MCF 10A (cell line): ENCODE data around the gene ZZZ3. TPM values are rescaled to one million over a fixed set of nuclear protein-coding genes. Genes with fewer than 3 reads are reported as not detected.
A peak's percentile ranks its signal among the peaks of the same experiment; 100 is the strongest.

Experiments
- BruUV-seq: library from RNA; stranded (reverse); fragments of 400-500 nt; replicated peaks from 2 replicates; lab custom pipeline; 2021; lab: Mats Ljungman, UMichigan
- CTCF ChIA-PET: fragments of 300-600 bp; sonication (Branson Sonifier 250); formaldehyde crosslinking; extraction: SDS; loops from one replicate; lab custom pipeline; 2021; ENCODE audit warnings: antibody characterized with exemption, inconsistent platforms; lab: Yijun Ruan, JAX
- POLR2A ChIA-PET: fragments of 300-600, 350-650 bp; sonication (Branson Sonifier 250); formaldehyde crosslinking; extraction: SDS; loops from one replicate; lab custom pipeline; 2020; ENCODE audit warnings: antibody characterized with exemption, inconsistent platforms; lab: Yijun Ruan, JAX
- DNase-seq: peaks from one replicate; pipeline ENCODE4 v3.0.0-alpha.2; 2018; ENCODE audit not compliant: unreplicated experiment
- H3K27ac Mint-ChIP-seq: one replicate; pipeline ENCODE4 v1.8.0; 2022; ENCODE audit warnings: mild to moderate bottlenecking, low read depth, mixed read lengths; ENCODE audit not compliant: unreplicated experiment
- H3K27me3 Mint-ChIP-seq: one replicate; pipeline ENCODE4 v1.8.0; 2022; ENCODE audit warnings: mixed read lengths; ENCODE audit not compliant: insufficient read depth, unreplicated experiment
- H3K36me3 Mint-ChIP-seq: one replicate; pipeline ENCODE4 v1.8.0; 2022; ENCODE audit warnings: mild to moderate bottlenecking, moderate library complexity, mixed read lengths; ENCODE audit not compliant: insufficient read depth, unreplicated experiment
- H3K4me1 Mint-ChIP-seq: one replicate; pipeline ENCODE4 v1.8.0; 2022; ENCODE audit warnings: mixed read lengths; ENCODE audit not compliant: insufficient read depth, unreplicated experiment
- H3K4me3 Mint-ChIP-seq: one replicate; pipeline ENCODE4 v1.8.0; 2022; ENCODE audit warnings: mild to moderate bottlenecking, moderate library complexity, mixed read lengths; ENCODE audit not compliant: unreplicated experiment
- H3K9me3 Mint-ChIP-seq: one replicate; pipeline ENCODE4 v1.8.0; 2022; ENCODE audit warnings: mixed read lengths; ENCODE audit not compliant: unreplicated experiment
- intact Hi-C: fragments of 100-400 bp; cut with micrococcal nuclease; formaldehyde crosslinking; loops from 2 replicates; pipeline ENCODE4 v1.14.1; 2022
- total RNA-seq: library from RNA; stranded (reverse); gene quantifications from 2 replicates; pipeline ENCODE4 v1.2.3, GENCODE V29; 2022
- TF ChIP-seq, protein P1 (sequence below): fragments of 200-600 bp; IDR thresholded peaks from one replicate; pipeline ENCODE4 v1.8.0; 2022; ENCODE audit warnings: antibody characterized with exemption, mild to moderate bottlenecking; ENCODE audit not compliant: unreplicated experiment

The ZZZ3 gene
- total RNA-seq, 1 experiment from 2014 or later, result 83.9 TPM

DNA sequence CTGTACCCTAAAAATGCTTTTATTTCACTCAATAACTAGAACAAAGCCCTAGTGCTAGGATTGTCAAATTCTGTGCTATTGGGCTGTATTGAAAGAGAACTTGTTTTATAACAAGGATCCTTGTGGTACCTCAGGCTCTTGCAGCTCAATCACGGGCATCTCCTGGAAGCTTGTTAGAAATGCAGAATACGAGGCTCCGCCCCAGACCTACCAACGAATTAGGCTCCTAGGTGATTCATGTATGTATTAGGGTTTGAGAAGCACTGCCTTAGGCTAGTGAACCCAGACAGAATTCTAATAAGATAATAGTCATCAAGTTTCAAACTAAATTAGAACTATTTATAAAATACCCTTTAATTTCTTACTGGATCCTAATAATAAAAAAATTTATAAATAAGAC lies 45.6 kb downstream of the ZZZ3 start:
- CTCF ChIA-PET, result no interaction called here
- no peaks in the 10 kb centered on the region for H3K9me3 Mint-ChIP-seq
- H3K27me3 Mint-ChIP-seq, result no peaks in the 10 kb centered on the region
- H3K4me1 Mint-ChIP-seq, result peaks cover 19% of the 10 kb centered on the region
- no peak overlapping the region for H3K27ac Mint-ChIP-seq
- POLR2A ChIA-PET, result interaction anchor here (0.9 kb wide), 1 partner anchor 11 kb away, joined by 3 read pairs; no protein-coding TSS in a partner anchor
- TF ChIP-seq, protein P1, sequence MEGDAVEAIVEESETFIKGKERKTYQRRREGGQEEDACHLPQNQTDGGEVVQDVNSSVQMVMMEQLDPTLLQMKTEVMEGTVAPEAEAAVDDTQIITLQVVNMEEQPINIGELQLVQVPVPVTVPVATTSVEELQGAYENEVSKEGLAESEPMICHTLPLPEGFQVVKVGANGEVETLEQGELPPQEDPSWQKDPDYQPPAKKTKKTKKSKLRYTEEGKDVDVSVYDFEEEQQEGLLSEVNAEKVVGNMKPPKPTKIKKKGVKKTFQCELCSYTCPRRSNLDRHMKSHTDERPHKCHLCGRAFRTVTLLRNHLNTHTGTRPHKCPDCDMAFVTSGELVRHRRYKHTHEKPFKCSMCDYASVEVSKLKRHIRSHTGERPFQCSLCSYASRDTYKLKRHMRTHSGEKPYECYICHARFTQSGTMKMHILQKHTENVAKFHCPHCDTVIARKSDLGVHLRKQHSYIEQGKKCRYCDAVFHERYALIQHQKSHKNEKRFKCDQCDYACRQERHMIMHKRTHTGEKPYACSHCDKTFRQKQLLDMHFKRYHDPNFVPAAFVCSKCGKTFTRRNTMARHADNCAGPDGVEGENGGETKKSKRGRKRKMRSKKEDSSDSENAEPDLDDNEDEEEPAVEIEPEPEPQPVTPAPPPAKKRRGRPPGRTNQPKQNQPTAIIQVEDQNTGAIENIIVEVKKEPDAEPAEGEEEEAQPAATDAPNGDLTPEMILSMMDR, result no peak
- H3K36me3 Mint-ChIP-seq, result peaks cover 59% of the 10 kb centered on the region
- DNase-seq, result peak; percentile 42
- intact Hi-C loops, result no loop called here
- no TSS peak for BruUV-seq
- H3K4me3 Mint-ChIP-seq, result no peak overlapping the region

Other genes starting within 250 kb of the ZZZ3 start
- 39.7 and 45.1 TPM in 2 replicates for gene USP33, start 77.2 kb upstream of the ZZZ3 start, total RNA-seq
- 13.2 and 19.9 TPM in 2 replicates for gene MIGA1, start 97.0 kb upstream of the ZZZ3 start, total RNA-seq
- gene NEXN, start 206.0 kb upstream of the ZZZ3 start, total RNA-seq, result 1.6 and 1.8 TPM in 2 replicates